Activated CD4-positive, alpha-beta T cell treated with anti-CD3 and anti-CD28 coated beads, Interleukin-2, amount 50 U/mL, for 4 hours (primary cell): ENCODE measurements around the gene UTP11.

Experiments
- DNase-seq, 2 experiments: peaks; one replicate each; pipeline ENCODE4 v3.0.0-alpha.2; 2020

The UTP11 gene

GRCh38 chr1:38047603-38048141 lies 35.1 kb downstream of the UTP11 start:
- DNase-seq, result no peak

- no peak for DNase-seq
Measured at GRCh38 chr1:38050397-38051078, 38.0 kb downstream of the UTP11 start.

- no peak for DNase-seq
Measured at GRCh38 chr1:38051079-38051543, 38.6 kb downstream of the UTP11 start.

GRCh38 chr1:38052750-38053415 lies 40.3 kb downstream of the UTP11 start:
- DNase-seq, result no peak

- DNase-seq, result no peak
Measured at GRCh38 chr1:38053416-38054091, 41.0 kb downstream of the UTP11 start.

GRCh38 chr1:38055398-38055797 lies 42.9 kb downstream of the UTP11 start:
- no peak for DNase-seq

- DNase-seq, result no peak
Measured at GRCh38 chr1:38055965-38056364, 43.4 kb downstream of the UTP11 start.

GRCh38 chr1:38059635-38060250 lies 47.2 kb downstream of the UTP11 start:
- DNase-seq, result no peak

- no peak for DNase-seq
Measured at GRCh38 chr1:38060498-38060897, 48.0 kb downstream of the UTP11 start.

- no peak for DNase-seq
Measured at GRCh38 chr1:38061290-38061689, 48.8 kb downstream of the UTP11 start.

GRCh38 chr1:38061883-38062328 lies 49.4 kb downstream of the UTP11 start:
- DNase-seq, result no peak

- DNase-seq, result no peak
Measured at GRCh38 chr1:38062361-38063288, 50.1 kb downstream of the UTP11 start.

GRCh38 chr1:38063616-38064015 lies 51.1 kb downstream of the UTP11 start:
- no peak for DNase-seq

GRCh38 chr1:38064197-38064903 lies 51.8 kb downstream of the UTP11 start:
- DNase-seq, result no peak

GRCh38 chr1:38068220-38068979 lies 55.9 kb downstream of the UTP11 start:
- DNase-seq, result no peak

GRCh38 chr1:38068980-38069340 lies 56.4 kb downstream of the UTP11 start:
- DNase-seq, result no peak

GRCh38 chr1:38071312-38072256 lies 59.0 kb downstream of the UTP11 start:
- DNase-seq, result no peak

- no peak for DNase-seq
Measured at GRCh38 chr1:38072858-38073257, 60.3 kb downstream of the UTP11 start.

GRCh38 chr1:38073534-38074301 lies 61.2 kb downstream of the UTP11 start:
- DNase-seq, result no peak
